ENCODE results near the gene VWDE.
"Not testable (repeated sequence)": the region's sequence is repeated elsewhere in the genome, so short reads cannot be mapped to it uniquely, and the experiment has no call there.

Gene VWDE

DNA sequence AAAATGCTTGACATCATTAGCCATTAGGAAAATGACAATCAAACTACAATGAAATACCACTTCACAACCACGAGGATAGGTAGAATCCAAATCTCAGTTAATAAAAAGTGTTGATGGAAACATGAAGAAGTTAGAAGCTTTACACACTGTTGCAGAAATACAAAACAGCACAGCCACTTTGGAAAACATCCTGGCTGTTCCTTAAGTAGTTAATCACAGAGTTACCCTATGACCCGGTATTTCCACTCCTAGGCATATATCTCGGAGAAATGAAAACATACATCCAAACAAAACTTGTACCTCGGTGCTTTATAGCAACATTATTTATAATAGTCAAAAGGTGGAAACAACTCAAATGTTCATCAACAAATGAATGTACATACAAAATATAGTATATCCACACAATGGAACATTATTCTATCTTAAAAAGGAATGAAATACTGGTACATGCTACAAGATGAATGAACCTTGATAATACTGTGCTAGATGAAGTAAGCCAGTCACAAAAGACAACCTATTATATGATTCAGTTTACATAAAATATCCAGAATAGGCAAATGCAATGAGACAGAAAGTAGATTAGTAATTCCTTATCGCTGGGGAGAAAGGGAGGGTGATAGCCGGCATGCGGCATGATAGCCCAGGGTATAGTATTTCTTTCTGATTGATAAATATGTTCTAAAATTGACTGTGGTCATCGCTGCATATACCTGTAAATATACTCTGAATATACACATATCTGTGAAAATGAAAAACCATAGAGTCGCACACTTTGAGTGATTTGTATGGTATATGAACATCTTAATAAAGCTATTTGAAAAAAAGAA, 1.9 kb downstream of the VWDE start:
- no peak for DNase-seq

DNA sequence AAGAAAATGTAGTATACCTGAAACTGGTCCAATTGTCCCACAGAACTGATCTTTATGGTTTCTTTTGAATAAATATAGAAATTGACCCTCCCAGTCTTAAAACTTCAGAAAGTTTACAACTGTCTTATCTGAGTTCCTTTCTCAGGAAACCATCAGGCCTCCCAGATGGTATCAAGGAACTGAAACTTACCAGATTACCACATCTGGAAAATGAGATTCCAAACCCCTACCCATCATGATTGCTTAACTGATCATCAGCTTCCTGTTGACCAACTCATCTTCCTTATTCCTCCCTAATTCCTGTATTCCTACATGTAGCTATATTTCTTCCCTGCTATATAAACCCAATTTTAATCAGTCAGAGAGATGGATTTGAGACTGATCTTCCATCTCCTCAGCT, 5.5 kb downstream of the VWDE start:
- no peak for DNase-seq

DNA sequence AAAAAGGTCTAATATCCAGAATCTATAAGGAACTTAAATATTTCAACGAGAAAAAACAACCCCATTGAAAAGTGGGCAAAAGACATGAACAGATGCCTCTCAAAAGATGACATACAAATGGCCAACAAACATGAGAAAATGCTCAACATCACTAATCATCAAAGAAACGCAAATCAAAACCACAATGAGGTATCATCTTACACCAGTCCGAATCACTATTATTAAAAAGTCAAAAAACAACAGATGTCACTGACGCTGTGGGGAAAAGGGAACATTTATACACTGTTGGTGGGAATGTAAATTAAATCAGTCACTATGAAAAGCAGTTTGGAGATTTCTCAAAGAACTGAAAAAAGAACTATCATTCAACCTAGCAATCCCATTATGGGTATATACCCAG, 6.0 kb downstream of the VWDE start:
- no peak for DNase-seq

DNA sequence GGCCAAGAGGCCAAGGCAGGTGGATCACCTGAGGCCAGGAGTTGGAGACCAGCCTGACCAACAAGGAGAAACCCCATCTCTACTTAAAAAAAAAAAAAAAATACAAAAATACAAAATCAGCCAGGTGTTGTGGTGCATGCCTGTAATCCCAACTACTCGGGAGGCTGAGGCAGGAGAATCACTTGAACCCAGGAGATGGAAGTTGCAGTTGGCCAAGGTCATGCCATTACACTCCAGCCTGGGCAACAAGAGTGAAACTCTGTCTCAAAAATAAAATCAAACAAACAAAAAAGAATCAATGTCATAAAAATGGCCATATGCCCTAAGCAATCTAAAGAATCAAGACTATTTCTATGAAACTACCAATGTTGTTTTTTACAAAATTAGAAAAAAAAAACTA, 7.0 kb downstream of the VWDE start:
- DNase-seq: not testable (repeated sequence)

DNA sequence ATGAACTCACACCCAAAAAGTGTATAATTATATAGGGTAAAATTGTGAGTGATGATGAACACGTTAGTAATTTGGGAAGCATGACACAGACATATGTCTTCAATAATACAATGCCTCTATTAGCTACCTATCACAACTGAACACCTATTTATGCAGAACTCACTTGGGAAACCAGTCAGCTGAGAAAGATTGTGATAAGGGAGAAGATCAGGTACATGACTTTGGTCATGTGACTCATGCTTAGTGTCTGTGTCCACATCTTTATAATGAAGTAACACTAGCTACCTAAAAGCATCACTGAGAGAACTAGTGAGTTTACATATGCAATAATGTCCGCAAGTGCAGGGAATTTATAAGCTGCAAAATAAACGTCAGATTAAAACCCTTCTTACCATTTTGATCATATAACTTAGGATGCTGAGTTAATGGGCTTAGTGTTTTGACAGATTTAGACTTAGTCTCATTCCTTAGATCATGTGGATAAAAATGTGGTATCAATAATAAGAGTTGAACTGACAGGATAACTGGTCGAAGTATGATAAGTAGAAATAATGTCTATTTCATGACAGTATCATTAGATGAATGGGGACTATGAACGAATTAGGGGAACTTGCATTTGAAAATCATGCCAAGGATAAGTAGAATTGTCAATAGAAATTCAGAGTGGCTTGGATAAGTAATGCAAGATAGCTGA, 11.6 kb downstream of the VWDE start:
- DNase-seq: no peak

DNA sequence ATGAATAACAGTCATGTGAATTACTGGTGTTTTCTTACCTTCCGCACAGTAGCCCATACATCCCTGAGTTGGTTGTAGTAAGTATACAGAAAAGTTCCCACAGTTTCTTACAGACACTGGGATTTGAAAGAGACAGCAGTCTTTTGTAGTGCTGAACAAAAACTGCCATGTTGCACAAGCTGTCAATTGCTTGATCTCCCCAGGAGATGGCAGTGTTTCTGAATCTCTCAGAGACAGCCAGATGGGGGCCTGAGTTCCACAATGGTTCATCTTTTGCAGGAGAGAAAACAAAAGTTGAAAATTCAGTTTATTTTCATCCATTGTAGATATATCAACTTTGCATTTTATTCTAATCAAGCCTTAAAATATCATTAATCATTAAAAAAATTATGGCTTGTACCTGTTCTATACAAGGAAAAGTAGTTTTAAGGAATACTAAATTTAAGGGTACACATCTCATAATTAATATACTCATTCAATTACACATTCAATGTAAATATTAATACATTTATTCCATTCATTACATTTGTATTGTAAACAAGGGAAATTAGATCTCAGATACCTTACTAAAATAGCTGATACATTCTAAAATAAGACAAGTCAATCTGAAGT, 14.5 kb downstream of the VWDE start:
- peak; percentile 19 for DNase-seq

DNA sequence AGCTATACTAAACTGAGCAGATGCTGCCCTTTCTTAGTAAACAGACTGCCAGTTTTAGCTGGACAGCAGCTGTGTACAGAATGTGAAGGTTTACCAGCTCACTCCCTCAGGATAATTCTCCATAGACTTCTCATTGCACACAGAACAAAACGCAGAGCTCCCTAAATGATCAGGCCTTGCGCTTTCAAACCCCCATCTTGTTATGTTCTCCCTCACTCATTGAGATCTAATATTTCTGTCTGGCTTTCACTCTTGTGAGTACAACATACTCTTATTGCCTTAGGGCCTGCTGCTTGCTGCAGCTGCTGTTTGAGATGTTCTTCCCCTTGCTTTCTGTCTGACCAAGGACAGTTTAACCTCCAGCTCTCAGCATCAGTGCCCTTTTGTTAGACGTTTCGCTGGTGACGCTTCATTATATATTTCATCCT, 17.3 kb downstream of the VWDE start:
- DNase-seq: no peak

DNA sequence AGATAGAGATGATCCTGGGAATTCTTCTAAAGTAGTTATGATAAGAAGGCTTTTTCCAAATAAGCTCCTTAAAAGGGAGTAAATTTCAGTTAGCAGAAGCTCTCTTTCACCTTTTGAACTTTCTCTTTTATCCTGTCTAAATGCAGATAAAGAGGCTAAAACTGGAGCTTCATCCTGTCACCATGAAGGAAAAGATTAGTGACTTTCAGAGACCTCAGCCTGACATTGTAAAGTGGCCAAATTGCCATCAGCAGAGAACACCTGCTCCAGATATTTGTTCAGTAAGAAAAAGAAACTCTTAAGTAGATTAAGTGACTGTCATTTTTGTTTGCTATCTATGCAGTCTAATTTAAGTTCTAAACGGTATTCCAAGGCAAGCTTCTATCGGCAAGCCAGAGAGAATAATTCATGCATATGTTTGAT, 18.3 kb downstream of the VWDE start:
- DNase-seq: no peak

DNA sequence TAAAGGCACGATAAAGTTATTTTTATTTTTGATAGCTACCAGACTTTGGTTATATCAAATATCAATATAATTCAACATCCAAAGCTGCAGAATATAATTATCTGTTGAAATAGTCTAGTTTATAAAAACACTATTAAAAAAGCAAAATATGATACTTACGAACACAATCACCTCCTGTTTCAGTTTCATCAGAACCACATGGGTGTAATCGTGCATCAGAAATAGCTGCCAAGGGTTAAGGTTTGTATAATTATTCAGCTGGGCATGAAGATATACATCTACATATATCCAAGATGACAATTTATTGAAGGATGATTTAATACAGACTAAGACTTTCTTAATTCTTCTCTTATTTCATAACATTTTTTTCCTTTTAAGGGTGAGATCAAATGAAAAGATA, 20.3 kb downstream of the VWDE start:
- DNase-seq: no peak

DNA sequence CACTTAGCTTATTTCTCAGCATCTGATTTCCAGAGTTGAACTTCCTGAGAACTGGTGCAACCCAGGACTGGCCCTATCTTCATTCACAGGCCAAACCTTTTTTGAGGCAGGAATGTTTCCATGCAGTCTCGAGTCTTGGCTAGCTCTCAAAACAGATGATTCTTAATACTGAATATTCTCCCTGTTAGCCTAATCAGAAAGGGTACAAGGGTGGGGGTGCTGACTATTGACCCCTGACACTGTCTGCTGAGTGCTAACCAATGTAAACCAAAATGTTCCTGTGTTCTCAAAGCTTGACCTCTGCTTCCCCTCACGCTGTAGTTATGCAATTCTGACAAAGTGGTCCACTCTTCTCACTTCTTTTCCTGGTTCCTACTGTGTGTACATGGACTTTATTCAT, 25.3 kb downstream of the VWDE start:
- DNase-seq: no peak

DNA sequence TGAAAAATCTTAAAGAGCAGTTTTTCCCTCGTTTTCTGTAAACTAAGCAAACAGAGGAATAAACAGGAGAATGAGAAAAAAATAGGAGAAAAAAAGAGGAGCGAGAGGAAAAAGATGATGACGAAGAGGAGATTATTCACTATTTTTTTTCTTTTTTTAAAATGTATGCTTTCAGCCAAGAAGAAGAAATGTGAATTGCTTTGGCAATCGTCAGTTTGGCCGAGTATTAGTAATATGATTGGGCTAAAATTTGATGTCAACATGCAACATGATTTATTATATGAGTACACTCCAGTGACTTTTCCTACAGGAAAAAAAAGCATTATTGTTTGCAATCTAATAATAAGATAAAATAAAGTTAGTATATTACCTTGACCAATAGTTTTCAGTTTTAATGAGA, 26.3 kb downstream of the VWDE start:
- no peak for DNase-seq

DNA sequence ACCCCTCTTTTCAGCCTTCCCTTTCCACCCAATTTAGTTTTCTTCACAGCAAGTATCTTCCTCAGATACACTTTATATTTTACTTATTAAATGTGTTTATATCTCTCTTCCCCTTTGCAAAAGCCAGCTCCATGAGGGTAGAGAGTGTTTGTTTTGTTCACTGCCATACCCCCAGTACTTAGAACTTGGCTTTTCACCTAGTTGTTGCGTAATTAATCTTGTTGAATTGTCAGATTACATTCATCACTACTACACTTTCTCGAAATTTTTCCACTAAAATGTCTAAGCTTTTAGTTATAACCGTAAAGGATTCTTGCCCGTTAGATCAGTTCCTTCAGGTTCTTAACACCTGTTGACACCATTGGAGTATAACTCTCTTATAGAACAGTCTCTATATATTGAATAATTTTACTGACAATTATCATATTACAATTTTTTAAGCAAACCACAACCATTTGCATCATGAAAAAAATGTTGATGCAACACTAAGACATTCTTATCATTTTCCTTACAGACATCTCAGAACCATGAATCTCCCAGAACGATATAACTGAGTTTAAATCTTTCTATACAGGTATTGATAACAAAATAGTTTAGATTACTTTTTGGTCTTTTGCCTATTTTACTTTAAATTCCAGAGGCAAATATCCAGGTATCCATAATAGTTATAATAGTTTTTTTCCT, 29.9 kb downstream of the VWDE start:
- no peak for DNase-seq

DNA sequence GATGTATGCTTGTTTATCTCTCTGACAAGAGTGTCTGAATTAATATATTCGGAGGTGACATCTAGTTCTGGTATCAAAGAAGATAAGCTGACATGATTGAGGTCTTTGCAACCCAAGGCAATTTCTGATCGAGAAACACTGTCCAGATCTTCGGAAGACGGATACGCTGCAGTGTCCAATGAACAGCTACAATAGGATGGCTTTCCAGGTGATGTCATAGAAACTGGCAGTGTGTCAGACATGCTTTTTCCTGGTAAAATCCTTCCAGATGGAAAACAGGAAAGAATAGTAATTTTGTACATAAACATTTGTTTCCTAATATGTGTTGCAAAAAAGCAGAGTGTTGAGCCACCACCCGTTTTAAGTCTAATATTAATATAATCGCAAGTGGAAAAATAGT, 33.4 kb downstream of the VWDE start:
- DNase-seq: no peak

DNA sequence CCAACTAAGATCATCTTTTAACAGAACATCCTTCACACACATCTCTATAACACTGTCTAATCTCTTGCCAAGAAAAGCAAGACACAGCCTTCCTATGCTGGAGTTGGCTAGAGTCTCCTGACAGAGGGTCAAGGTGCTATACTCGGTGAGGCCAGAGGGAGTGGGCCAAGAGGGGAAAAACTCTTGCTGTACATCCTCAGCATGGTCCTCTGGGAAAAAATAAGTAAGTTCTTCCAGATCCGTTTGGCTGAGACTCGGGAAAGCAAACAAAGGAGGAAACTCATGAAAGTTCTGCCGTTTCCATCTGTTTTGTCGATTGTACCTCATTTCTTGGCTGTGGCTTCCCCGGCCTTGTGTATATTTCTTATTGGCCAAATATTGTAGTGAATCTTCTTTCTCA, 33.9 kb downstream of the VWDE start:
- DNase-seq: no peak

DNA sequence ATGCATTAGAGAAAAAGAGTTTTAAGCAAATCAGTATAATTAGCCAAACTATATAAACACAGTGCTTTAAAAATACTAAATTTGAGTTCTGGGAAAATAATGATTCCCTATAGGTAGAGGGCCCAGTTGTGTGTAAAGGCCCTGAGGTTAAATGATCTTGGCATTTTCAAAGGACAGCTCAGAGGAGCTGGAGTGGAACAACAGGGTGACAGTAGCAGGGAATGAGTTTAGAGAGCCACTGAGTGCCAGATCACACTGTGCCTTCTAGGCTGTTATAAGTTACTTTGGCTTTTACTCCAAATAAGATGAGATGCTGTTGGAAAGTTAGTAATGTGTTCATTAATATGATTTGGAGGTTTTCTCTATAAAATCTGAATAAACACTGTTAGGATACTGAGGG, 34.6 kb downstream of the VWDE start:
- DNase-seq: no peak

DNA sequence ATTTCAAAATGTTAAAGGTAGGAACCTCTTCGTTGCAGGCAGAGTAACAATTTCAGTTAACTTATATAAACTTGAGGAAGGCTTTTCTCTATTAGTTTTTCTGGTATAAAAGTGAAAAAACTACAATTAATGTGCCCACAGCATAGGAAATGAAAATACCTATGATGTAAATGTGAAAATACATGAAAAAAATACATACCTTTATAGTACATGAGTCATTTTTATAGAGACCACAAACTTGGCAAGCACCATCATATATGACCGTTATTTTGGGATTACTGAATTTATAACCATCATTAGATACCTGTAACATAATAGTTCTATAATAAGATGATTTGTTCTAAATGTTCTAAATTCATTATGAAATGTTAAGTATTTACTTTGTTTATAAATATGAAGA, 42.7 kb downstream of the VWDE start:
- DNase-seq: no peak

DNA sequence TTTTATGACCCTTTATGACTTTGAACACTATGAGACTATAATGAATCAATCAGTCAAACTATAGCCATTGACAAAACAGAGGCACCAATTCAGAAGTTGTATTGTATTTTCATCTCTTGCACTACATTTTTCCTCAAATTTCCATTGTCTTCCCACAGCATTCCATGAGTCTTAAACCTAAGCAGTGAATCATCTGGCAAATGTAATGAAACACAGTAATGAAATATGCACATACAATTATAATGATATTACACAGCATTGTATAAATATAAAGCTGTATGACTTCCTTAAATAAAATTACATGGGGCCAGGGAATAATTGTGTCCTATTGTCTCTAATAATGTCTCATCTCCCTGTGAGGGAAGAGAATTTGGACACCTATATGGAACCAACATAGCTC, 45.0 kb downstream of the VWDE start:
- DNase-seq: no peak

DNA sequence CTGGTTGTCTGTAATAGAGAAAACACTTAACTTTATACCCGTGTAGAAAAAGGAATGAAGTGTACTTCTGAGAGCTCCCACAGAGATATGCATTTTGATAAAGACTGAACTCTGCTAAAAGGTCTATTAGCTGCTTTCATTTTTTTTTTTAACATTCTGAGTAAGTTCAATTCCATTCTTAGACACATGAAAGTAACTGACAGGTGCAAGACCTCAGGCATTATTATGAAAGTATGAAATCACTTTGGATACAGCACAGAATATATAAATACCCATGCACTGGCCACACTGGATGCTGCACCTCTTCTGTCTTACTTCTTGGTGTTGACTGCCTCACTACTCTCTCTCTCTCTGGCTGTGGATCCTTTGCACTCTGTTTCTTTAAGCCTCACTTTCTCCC, 46.2 kb downstream of the VWDE start:
- no peak for DNase-seq

DNA sequence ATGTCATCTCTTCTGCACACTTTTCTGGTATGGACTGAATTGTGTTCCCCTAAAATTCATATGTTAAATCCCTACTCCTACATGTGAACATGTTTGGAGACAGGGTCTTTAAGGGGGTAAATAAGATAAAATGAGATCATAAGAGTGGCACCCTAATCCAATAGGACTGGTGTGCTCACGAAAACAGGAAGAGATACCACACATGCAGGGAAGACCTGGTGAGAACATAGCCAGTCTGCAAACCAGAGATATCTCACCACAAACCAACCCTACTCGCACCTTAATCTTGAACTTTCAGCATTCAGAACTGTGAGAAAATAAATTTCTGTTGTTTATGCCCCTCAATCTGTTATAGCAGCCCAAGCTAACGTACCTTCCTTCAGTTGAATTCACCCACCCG, 51.8 kb downstream of the VWDE start:
- DNase-seq: no peak

DNA sequence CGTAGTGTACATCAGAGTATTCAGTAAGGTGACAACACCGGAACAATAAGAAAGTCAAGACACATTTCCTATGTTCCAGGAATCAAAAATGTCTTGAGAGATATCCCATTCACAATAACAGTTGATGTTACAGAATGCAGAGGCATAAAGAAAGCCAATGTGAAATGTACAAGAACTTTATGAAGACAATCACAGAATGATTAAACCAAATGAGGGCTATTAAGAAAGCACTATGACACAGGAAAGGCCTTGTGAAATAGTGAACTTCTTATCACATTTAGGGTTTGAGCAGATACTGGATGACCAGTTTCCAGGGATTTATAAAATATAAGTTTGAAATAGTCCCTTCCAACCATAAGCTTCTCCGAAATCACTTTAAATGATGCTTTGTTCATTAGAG, 52.7 kb downstream of the VWDE start:
- DNase-seq: no peak

DNA sequence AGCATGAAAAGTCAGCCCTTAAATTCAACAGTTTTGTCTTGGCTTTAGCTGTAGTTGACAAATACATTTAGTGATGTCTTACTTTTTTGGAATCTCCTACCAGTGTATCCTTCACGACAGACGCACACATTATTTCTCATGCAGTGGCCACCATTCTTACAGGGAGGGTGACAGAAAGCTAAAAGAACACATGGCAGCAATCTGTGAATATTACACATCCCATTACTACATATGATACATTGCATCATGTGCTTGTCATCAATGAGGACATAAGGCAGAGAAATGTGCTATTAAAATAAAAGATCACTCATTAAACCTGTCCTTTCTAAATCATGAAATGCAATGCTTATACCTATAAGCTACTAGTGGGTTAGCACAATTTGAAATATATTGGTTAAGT, 66.6 kb downstream of the VWDE start:
- DNase-seq: no peak

DNA sequence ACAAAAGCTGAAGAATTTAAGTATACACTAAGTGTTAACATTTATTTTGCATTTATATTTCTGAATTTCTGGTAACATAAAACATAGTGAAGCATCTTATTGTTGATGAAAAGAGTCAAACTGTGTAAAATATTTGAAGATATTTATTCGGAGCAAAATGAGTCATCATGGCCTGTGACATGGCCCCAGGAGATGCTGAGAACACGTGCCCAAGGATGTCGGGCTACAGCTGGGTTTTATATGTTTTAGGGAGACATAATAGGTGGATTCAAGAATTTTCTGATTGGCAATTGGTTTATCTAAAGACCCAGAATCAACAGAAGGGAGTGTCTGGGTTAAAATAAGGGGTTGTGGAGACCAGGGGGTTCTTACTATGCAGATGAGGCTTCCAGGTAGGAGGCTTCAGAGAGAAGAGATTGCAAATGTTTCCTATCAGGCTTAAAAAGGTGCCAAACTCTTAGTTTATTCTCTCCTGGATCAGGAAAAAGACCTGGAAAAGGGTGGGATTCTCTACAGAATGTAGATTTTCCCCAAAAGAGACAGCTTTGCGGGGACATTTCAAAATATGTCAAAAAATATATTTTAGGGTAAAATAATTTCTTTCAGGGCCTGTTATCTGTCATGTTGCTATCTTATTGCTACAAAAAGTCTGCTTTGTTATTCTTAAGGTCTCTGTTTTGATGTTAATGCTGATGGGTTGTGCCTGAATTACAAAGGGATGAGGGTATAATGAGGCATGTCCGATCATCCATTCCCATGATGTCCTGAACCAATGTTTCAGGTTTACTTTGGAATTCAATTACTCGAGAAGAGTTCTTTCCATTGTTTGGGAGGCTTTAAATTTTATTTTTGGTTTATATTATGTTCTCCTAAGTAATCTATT, 74.5 kb downstream of the VWDE start:
- DNase-seq: no peak

DNA sequence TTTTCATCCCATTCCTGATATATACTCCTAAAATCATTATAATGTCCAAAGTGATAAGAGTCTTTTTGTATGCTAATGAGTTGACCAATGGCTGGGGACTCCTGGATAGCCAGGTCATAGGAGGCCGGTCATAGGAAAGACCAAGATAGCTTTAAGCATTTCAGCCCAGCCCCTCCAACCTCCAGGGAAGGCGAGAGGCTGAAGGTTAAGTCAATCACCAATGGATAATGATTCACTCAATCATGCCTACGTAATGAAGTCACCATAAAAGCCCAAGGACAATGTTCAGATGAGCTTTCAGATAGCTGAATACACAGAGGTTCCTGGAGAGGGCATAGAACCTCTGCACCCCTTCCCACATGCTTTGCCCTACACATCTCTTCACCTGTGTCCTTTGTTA, 75.7 kb downstream of the VWDE start:
- DNase-seq: no peak

All from GF-D8 (cell line).